Measurements from ENCODE around the gene PLD4.

PLD4 gene

GRCh38 chr14:104975481-104976197 lies 51.0 kb downstream of the PLD4 start:
- DNase-seq (ENCODE audit: low read depth in 2 of 2), result no peak

DNA sequence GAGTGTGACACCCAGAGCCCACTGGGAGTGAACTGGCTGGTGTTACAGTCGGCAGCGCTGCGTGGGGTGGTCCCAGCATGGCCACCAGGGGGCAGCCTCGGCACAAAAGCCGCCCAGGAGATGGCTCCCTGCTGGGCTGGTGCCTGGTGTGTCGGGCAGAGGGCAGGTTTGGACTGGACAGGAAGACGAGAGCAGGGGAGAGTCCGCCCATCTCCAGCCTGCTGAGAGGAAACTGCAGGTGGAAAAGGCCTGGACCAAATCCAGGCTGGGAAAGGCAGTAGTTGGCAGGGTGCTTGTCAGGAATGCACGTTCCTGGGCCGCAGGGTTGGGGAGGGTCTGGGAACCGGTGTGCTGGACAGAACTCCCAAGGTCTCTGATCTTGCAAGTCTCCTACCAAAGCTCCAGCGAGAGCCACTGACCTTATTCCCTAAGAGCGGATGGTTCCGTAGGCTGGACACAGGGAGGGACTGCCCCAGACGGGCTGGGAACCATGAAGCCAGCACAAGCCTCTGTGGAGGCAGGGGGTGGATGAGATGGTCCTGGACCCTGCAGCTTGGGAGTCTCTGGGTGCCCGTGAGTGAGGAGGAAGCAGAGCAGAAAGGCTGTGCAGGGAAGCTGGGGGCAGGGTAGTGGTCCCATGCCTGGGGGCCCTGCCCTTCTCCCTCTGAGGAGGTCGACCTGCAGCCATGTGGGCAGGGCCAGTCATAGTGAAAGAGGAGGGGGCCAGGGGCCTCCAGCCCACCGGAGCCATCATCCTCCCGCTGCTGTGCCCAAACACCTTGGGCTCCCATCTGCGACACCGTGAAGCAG lies 51.7 kb downstream of the PLD4 start:
- peak; percentile 75 to 87 for DNase-seq (ENCODE audit: low read depth in 2 of 2)

- DNase-seq (ENCODE audit: low read depth in 2 of 2), result no peak
Measured at GRCh38 chr14:104977008-104977680, 52.5 kb downstream of the PLD4 start.

DNA sequence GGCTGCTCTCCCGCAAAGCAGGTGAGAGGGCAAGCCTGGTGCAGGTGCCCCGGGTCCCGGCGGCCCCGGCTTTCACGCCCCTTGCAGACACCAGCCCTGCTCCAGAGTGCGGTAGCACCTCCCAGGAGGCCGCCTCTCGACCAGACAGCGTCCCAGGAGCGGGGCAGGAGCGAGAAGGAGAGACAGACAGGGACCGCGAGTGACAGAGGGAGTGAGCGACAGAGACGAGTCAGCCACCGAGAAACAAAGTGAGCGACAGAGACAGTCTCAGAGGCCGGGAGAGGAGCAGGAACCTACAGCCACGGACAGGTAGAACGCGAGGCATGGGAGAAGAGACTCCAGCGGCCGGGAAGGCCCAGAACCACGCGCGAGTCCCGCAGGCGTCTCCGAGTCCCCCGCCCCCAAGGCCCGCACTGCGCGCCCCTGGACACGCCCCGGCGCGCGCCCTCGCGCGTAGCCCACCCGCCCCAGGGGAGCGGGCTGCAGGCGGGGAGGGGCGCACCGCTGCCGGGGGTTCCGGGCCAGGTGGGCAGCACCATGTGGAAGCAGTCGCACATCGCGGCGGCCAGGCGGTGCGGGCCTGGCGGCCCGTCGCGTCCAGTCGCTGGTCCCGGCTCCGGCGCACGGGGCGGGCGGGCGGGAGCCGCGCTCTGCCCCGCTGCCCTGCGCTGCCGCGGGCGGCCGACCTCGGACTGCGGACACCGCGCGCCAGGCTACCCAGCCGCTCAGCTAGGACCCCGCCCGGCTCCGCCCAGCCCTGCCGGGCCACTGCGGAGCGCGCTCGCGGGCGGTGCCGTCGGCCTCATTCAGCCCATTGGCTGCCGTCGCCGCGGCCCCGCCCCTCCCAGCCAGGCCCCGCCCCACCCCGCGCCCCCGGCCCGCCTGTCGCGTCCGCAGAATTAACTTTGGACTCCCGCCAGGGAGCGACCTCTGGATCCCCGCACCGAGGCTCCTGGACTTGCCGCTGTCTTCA lies 53.3 kb downstream of the PLD4 start, which contains the start of gene AHNAK2:
Gene AHNAK2 (minus strand): TSS at position 694 of the 973 bp plus-strand sequence. CDS start 137 bp downstream, at position 557.
- peak in 1 of 2 experiments; percentile 42 for DNase-seq (ENCODE audit: low read depth in 2 of 2)

DNA sequence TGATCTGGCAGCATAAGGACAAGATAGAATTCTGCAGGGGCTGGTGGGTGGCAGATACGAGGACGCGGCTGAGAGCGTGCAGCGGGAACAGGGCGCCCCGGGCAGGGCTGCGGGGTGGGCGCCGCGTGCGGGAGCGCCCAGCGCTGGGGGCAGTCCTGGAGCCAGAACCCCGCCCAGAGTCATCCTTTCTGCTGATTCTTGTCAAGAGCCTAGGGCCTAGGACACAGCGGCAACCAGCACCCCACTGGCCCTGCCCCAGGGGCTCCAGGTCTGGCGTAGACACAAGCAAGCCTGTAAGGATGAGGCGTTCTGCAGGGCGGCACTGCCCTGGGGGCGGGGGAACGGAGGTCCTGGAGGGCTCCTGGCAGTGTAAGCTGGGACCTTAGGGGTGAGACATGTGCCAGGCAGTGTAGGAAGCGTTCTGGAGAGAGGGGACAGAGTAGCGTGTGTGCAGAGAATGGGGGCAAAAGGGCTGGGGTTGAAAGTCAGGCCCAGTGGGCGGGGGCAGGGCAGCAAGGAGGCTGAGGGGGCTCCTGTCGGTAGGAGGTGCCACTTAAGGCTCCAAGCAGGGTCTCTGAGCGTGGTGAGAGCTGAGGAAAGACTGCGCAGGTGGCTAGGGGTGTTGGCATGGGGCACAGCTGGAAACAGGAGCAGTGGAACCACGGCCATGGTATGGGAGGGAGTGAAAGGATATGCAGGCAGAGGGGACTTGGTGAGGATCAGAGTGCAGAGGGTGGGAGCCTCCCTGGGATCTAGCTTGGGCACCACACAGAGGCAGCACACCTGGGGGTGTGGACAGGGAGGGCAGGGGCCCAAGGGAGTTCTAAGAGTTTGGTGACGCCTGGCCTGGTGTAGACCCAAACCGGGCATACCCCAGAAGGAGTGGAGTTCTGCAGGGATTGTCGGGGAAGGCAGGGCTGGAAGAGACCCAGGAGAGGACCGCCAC lies 54.3 kb downstream of the PLD4 start:
- no peak for DNase-seq (ENCODE audit: low read depth in 2 of 2)

DNA sequence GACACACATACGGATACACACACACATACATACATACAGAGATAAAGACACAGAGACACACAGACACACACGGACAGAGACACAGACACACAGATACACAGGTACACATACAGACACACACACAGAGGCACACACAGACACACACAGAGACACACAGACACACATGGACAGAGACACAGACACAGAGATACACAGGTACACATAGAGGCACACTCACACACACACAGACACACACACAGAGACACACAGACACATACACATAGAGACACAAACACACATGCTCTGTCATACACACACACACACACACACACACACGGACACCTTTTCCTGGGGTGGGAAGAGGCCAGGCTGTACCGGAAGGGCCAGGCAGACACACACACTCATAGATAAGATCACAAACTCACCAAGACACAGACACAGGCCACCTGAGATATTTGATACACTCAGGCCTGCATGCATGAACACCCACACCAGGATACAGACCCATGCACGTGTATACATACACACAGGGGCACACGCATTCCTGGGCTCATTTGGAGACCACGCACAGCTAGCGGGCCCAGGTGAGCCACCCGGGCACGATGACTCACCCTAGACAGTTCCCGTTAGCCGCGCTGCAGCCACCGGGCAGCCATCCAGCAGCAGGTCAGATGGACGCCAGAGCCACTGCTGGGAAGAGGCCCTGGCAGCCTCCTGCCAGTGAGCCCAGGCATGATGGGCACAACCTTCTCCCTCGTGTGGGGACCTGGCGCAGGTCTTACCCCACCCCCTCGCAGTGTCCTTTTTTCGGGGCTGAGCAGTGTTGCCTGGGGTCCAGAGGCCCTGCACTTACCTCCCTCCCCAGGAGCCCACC lies 55.3 kb downstream of the PLD4 start:
- no peak for DNase-seq (ENCODE audit: low read depth in 2 of 2)

GRCh38 chr14:104980611-104981531 lies 56.2 kb downstream of the PLD4 start:
- DNase-seq (ENCODE audit: low read depth in 2 of 2), result no peak

GRCh38 chr14:104981699-104982541 lies 57.2 kb downstream of the PLD4 start:
- DNase-seq (ENCODE audit: low read depth in 2 of 2), result no peak

DNA sequence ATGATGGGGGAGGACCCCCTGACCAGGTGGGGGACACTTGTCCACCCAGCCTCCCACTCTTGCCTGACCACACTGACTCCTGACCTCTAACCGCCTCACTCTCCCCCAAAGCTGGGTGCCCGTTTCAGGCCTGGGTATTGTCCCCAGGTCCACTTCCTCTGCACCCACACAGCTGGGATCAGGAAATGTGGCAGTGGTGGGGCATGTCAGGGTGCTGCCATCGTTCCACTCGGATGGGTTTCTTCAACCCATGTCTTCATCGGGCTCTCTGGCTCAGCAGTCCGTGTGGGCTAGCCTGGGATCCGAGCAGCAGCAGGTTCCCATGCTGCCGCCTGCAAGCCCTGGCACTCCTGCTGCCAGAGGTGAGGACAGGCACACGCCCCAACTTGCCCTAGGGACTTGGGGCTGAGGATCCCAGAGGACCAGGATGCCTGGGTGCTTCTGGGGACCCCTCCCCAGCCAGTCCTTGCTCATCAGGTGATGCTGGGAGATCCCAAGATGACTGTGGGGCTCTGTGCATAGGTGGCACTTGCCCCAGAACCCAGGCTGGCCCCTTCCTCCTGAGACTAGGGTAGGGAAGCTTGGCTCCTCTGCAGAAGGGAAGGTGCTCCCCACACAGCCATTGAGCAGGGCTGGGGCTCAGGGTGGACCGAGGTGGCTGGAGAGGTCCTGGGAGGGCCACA lies 58.0 kb downstream of the PLD4 start:
- no peak for DNase-seq (ENCODE audit: low read depth in 2 of 2)

All from stimulated activated CD4-positive, alpha-beta T cell treated with anti-CD3 and anti-CD28 coated beads, Interleukin-12 subunit alpha, Interleukin-12 subunit beta, amount 100 ng/mL, for 24 hours (primary cell).